WI38 (cell line): ENCODE data around the gene TSPAN32.

Source experiments
- H3K4me3 ChIP-seq: 2 replicates; pipeline ENCODE4 v1.5.1; 2011; ENCODE audit warnings: low read depth, mild to moderate bottlenecking, control low read depth, low read length
- TF ChIP-seq, protein P1 (sequence below): IDR thresholded peaks from 2 replicates; pipeline ENCODE4 v1.5.1; 2012; ENCODE audit warnings: low read depth, mild to moderate bottlenecking, control low read depth, low read length

Gene TSPAN32

GRCh38 chr11:2312232-2313042, 10.6 kb downstream of the TSPAN32 start:
- TF ChIP-seq, protein P1, sequence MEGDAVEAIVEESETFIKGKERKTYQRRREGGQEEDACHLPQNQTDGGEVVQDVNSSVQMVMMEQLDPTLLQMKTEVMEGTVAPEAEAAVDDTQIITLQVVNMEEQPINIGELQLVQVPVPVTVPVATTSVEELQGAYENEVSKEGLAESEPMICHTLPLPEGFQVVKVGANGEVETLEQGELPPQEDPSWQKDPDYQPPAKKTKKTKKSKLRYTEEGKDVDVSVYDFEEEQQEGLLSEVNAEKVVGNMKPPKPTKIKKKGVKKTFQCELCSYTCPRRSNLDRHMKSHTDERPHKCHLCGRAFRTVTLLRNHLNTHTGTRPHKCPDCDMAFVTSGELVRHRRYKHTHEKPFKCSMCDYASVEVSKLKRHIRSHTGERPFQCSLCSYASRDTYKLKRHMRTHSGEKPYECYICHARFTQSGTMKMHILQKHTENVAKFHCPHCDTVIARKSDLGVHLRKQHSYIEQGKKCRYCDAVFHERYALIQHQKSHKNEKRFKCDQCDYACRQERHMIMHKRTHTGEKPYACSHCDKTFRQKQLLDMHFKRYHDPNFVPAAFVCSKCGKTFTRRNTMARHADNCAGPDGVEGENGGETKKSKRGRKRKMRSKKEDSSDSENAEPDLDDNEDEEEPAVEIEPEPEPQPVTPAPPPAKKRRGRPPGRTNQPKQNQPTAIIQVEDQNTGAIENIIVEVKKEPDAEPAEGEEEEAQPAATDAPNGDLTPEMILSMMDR = no peak
- no peak overlapping the region for H3K4me3 ChIP-seq

DNA sequence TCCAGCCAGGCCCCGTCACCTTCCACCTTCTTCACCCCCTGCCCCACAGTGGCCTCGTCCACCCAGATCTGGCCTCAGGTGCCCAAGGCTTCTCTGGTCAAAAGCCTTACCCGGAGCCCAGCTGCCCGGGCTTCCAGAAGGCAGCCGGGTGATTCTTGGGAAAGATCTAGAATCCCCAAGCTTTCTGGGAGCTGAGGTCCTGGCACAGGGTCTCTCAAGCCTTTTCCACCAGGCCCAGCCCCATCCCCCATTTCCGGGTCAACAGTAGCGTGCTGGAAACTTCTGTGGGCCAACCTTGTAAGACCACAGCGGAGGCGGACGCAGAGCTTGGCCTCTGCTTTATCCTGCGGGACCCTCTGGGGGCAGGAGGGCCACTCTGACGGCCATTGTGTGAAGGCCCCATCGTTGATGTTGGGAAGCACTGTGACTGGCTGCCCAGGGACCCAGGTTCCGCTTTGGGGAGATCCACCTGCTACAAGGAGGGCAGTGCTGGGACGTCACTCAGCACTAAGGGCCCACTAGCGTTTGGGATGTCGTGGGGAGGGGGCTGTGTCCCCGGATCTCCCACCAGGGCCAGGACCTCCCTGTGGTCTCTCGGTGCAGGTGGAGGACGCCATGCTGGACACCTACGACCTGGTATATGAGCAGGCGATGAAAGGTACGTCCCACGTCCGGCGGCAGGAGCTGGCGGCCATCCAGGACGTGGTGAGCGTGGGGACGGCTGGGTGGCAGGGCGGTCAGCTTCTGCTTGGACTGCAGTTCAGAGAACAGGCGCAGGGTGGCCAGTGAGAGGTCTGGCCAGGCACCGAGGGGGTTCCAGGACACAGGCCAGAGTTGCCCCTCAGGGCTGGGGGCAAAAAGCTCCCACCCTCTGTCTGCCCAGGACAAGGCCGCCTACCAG, 11.5 kb downstream of the TSPAN32 start:
- H3K4me3 ChIP-seq = no peak overlapping the region
- TF ChIP-seq, protein P1 = no peak

- no peak overlapping the region for H3K4me3 ChIP-seq
- TF ChIP-seq, protein P1 = no peak
Observed at GRCh38 chr11:2314136-2314524, 12.3 kb downstream of the TSPAN32 start.

DNA sequence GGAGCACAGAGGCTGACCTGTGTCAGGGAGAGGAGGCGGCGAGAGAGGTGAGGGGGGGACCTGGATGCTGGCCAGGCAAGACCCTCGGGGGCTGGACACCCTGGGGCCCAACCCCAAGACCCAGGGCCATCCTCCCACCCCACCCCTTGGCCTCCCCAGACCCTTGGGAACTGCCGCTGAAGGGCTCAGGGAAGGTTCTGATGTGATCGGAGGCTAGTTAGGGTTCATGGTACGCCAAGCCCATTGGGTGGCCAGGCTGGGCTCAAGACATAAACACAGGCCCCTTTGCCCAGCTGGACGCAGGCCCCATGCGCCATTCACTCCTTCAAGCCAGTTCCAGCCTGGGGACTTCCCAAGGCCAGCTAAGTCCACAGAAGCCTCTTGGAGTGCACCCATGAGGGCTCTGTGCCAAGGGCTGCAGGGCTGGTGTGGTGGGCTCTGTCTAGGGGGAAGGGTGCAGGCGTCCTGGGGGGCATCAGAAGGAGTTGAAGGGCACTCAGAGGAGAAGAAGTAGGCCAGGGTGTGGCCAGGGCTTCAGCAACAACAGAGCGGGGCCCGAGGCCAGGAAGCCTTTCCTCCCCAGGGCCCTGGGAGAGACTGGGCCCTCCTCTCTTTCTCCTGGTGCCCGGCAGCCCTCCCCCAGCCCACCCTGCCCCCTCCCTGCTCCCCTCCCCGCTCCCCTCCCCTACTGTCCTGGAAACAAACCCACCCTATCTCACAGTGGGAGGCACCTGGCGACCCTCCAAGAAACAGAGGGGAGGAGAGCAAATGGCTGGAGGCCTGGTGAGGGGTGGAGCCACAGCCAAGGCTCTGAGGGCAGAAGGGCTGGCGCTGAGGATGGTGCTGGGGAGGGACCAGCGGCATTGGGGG, 12.9 kb downstream of the TSPAN32 start:
- TF ChIP-seq, protein P1 = no peak
- no peak overlapping the region for H3K4me3 ChIP-seq

DNA sequence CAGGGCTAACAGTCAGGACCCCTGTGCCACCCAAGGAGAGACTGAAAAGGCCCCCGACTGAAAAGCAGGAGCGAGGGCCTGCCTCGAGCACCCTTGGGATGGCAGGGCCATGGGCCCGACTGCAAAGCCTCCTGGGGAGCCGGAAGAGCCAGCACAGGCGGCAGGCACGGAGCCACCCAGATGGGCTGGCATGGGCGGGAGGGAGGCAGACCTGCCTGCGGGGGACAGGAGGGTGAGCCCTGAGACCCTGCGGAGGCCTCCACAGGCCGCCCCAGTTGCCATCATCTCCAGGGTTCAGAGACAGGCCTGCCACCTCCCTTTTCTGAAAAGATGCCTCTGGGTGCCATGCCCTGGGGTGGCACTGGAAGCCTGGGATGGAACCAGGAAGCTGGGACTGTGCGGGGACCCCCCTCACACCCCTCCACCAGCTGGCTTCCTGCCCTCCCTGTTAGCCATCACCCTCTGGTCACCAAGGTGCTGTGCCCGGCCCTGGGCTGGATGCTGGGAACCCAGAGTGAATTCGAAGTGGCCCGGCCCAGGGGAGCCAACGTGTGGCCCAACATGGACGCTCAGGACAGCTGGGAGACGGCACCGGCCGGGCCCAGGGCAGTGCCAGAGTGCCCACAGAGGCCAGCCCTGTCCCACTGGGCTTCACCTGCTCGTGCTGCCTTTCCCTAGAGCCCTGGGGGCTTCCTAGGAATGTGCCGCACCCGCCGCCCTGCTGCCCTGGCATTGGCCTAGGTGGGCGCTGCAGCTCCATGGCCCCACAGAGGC, 13.8 kb downstream of the TSPAN32 start:
- TF ChIP-seq, protein P1 = no peak
- no peak overlapping the region for H3K4me3 ChIP-seq

GRCh38 chr11:2316169-2316962, 14.6 kb downstream of the TSPAN32 start:
- H3K4me3 ChIP-seq = no peak overlapping the region
- TF ChIP-seq, protein P1 = no peak
